ENCODE data around the gene TMEM187. TPM values are rescaled to one million over a fixed set of nuclear protein-coding genes. Genes with fewer than 3 reads are reported as not detected.

The TMEM187 gene
- total RNA-seq, 1 donor from 2014 or later, result 6.7 TPM

- H3K4me1 Mint-ChIP-seq (ENCODE audit: low read depth, unreplicated experiment), result peaks cover 7% of the 10 kb centered on the region
- no peak overlapping the region for H3K27ac Mint-ChIP-seq (ENCODE audit: unreplicated experiment)
- DNase-seq, result no peak
- no peaks in the 10 kb centered on the region for H3K27me3 Mint-ChIP-seq (ENCODE audit: unreplicated experiment)
- TF ChIP-seq CTCF (IDR thresholded peaks at IDR 0.05; ENCODE audit: partially characterized antibody, unreplicated experiment), result no peak
- no peak overlapping the region for H3K4me3 Mint-ChIP-seq (ENCODE audit: unreplicated experiment)
- no peaks in the 10 kb centered on the region for H3K36me3 Mint-ChIP-seq (ENCODE audit: unreplicated experiment)
- H3K9me3 Mint-ChIP-seq (ENCODE audit: unreplicated experiment), result peaks cover 2% of the 10 kb centered on the region
Observed at GRCh38 chrX:154012336-154012991, 39.9 kb downstream of the TMEM187 start.

- H3K9me3 Mint-ChIP-seq (ENCODE audit: unreplicated experiment), result no peaks in the 10 kb centered on the region
Observed at GRCh38 chrX:154013001-154013421, 40.5 kb downstream of the TMEM187 start.

GRCh38 chrX:154013614-154014360 is 41.2 kb downstream of the TMEM187 start:
- Mint-ChIP-seq H3K36me3 (ENCODE audit: unreplicated experiment) (no peaks in the 10 kb centered on the region), H3K27me3 (ENCODE audit: unreplicated experiment) (no peaks in the 10 kb centered on the region), H3K4me3 (ENCODE audit: unreplicated experiment) (no peak overlapping the region), H3K9me3 (ENCODE audit: unreplicated experiment) (no peaks in the 10 kb centered on the region), H3K27ac (ENCODE audit: unreplicated experiment) (no peak overlapping the region), H3K4me1 (ENCODE audit: low read depth, unreplicated experiment) (no peaks in the 10 kb centered on the region)
- peak; percentile 62 for DNase-seq
- peak; percentile 90 for TF ChIP-seq CTCF (IDR thresholded peaks at IDR 0.05; ENCODE audit: partially characterized antibody, unreplicated experiment)

More at GRCh38 chrX:154013001-154013421, 40.5 kb downstream of the TMEM187 start:
- Mint-ChIP-seq H3K27me3 (ENCODE audit: unreplicated experiment) (no peaks in the 10 kb centered on the region), H3K27ac (ENCODE audit: unreplicated experiment) (no peak overlapping the region), H3K36me3 (ENCODE audit: unreplicated experiment) (no peaks in the 10 kb centered on the region), H3K4me3 (ENCODE audit: unreplicated experiment) (no peak overlapping the region), H3K4me1 (ENCODE audit: low read depth, unreplicated experiment) (peaks cover 3% of the 10 kb centered on the region)
- TF ChIP-seq CTCF (IDR thresholded peaks at IDR 0.05; ENCODE audit: partially characterized antibody, unreplicated experiment), result no peak
- no peak for DNase-seq

- no peaks in the 10 kb centered on the region for H3K9me3 Mint-ChIP-seq (ENCODE audit: unreplicated experiment)
Observed at GRCh38 chrX:154014429-154015380, 42.2 kb downstream of the TMEM187 start.

More at GRCh38 chrX:154014429-154015380, 42.2 kb downstream of the TMEM187 start:
- Mint-ChIP-seq H3K36me3 (ENCODE audit: unreplicated experiment) (no peaks in the 10 kb centered on the region), H3K27ac (ENCODE audit: unreplicated experiment) (no peak overlapping the region), H3K4me1 (ENCODE audit: low read depth, unreplicated experiment) (no peaks in the 10 kb centered on the region), H3K27me3 (ENCODE audit: unreplicated experiment) (no peaks in the 10 kb centered on the region), H3K4me3 (ENCODE audit: unreplicated experiment) (no peak overlapping the region)
- TF ChIP-seq CTCF (IDR thresholded peaks at IDR 0.05; ENCODE audit: partially characterized antibody, unreplicated experiment), result no peak
- DNase-seq, result no peak

All from glutamatergic neuron (in vitro differentiated cells).